Measurements from ENCODE around the gene PIP5K1B.

Gene PIP5K1B

DNA sequence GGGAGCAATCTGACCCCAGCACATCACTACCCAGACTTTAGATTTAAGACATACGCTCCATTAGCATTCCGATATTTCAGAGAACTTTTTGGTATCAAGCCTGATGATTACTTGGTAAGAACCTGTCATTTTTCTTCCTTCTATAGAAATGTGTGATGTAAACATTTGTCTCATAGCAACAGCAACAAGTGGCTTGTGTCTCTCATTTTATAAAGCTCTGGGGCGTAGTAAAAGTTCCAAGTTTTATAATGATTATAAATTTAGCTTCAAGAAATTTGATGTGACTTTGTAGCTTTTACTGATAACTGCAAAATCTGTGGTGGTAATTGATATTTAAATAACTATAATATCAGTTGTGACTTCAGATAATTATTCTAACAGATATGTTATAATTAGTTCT, 171.6 kb downstream of the PIP5K1B start:
- no peaks in the 10 kb centered on the region for H3K79me2 ChIP-seq (ENCODE audit: control insufficient read depth, insufficient read depth, low read length, unreplicated experiment)
- no peaks in the 10 kb centered on the region for H3K36me3 ChIP-seq (ENCODE audit: insufficient read depth, low read length)
- H3K27ac ChIP-seq (ENCODE audit: low read depth, low read length) = no peak overlapping the region
- peaks cover 25% of the 10 kb centered on the region for H3K27me3 ChIP-seq (ENCODE audit: insufficient read depth, low read length)
- H3K4me3 ChIP-seq (ENCODE audit: low read depth, low read length) = no peak overlapping the region
- no peaks in the 10 kb centered on the region for H3K4me1 ChIP-seq (ENCODE audit: control insufficient read depth, insufficient read depth, low read length, unreplicated experiment)
- H2AFZ ChIP-seq (ENCODE audit: low read length, unreplicated experiment) = no peak overlapping the region

DNA sequence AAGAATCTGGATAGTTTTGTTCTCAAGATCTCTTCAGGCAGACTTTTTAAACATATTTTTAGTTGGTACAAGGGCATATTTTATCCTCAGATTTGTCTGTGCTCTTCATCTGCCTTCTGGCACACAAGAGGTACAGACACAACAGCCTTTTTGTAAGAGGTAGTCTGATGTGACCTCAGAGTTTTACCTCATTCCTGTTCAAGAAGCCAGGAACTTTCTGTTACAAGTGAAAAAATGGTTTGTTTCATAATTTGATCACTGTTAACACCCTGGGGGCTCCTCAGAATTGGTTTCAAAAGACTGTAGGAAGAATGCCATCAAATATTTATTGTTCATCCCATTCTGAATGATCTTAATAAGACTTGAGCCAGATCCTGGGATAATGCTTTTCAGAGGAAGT, 172.2 kb downstream of the PIP5K1B start:
- no peaks in the 10 kb centered on the region for H3K79me2 ChIP-seq (ENCODE audit: control insufficient read depth, insufficient read depth, low read length, unreplicated experiment)
- H3K4me1 ChIP-seq (ENCODE audit: control insufficient read depth, insufficient read depth, low read length, unreplicated experiment) = no peaks in the 10 kb centered on the region
- H3K27me3 ChIP-seq (ENCODE audit: insufficient read depth, low read length) = peaks cover 19% of the 10 kb centered on the region
- H2AFZ ChIP-seq (ENCODE audit: low read length, unreplicated experiment) = no peak overlapping the region
- no peak overlapping the region for H3K4me3 ChIP-seq (ENCODE audit: low read depth, low read length)
- H3K27ac ChIP-seq (ENCODE audit: low read depth, low read length) = no peak overlapping the region
- H3K36me3 ChIP-seq (ENCODE audit: insufficient read depth, low read length) = no peaks in the 10 kb centered on the region

DNA sequence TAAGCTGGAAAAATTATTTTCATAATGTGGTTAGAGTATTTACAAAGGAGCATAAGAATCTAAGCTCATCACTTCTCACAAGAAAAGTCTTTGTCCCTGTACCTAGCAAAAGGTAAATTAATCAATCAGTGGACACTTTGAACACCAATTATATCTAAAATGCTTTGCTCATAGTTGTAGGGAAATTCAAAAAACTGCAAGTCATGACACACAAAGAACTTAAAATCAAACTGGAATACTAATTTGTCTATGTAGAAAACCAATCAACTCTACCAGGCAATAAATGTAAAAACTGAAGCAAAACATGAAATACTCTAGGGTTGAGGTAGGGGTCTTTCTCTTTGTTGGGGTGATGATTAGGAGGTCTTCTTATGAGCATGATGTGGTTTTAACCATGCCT, 173.4 kb downstream of the PIP5K1B start:
- H3K4me1 ChIP-seq (ENCODE audit: control insufficient read depth, insufficient read depth, low read length, unreplicated experiment) = no peaks in the 10 kb centered on the region
- H3K79me2 ChIP-seq (ENCODE audit: control insufficient read depth, insufficient read depth, low read length, unreplicated experiment) = no peaks in the 10 kb centered on the region
- H3K4me3 ChIP-seq (ENCODE audit: low read depth, low read length) = no peak overlapping the region
- no peak overlapping the region for H2AFZ ChIP-seq (ENCODE audit: low read length, unreplicated experiment)
- no peak overlapping the region for H3K27ac ChIP-seq (ENCODE audit: low read depth, low read length)
- peaks cover 12% of the 10 kb centered on the region for H3K27me3 ChIP-seq (ENCODE audit: insufficient read depth, low read length)
- H3K36me3 ChIP-seq (ENCODE audit: insufficient read depth, low read length) = no peaks in the 10 kb centered on the region

DNA sequence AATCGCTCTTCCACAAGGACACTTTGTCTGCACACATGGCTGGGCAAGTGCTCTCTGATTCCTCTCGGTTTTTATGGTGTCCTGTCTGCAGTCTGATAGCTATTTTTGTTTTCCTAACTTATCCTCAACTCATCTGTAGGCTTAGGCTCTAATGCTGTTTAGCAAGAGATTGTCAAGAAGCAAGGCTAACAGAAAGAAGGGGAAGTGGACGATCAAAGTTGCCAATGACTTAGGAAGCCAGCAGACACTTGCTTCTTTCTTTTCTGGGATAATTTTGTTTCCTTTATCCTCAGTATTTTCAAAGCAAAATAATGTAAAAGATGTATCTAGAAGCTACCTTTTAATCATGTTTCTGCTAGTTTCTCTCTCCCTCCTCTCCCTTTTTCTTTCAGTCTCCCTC, 178.2 kb downstream of the PIP5K1B start:
- H3K79me2 ChIP-seq (ENCODE audit: control insufficient read depth, insufficient read depth, low read length, unreplicated experiment) = no peaks in the 10 kb centered on the region
- no peaks in the 10 kb centered on the region for H3K4me1 ChIP-seq (ENCODE audit: control insufficient read depth, insufficient read depth, low read length, unreplicated experiment)
- H3K27ac ChIP-seq (ENCODE audit: low read depth, low read length) = no peak overlapping the region
- H2AFZ ChIP-seq (ENCODE audit: low read length, unreplicated experiment) = no peak overlapping the region
- H3K4me3 ChIP-seq (ENCODE audit: low read depth, low read length) = no peak overlapping the region
- H3K36me3 ChIP-seq (ENCODE audit: insufficient read depth, low read length) = no peaks in the 10 kb centered on the region
- H3K27me3 ChIP-seq (ENCODE audit: insufficient read depth, low read length) = 0 out of 2 replicates have a peak, but pooled peaks cover 1% of the 10 kb centered on the region

DNA sequence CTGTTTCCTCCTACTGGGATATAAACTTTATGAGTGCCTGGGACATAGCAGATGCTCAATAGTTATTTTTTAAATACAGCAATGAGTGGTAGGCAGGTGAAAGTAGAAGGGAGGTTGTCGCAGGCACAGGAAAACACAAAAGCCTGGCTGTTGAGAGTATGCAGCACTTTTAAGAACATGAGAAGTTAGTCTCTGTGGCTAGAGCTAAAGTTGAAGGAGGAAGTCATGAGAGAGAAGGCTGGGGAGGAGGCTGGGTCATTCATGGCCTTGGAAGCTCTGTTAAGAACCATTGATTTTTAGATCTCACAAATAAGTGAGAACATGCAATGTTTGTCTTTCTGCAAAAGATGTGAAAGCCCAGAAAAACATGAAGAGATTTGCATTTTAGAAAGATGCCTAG, 182.2 kb downstream of the PIP5K1B start:
- H2AFZ ChIP-seq (ENCODE audit: low read length, unreplicated experiment) = no peak overlapping the region
- H3K36me3 ChIP-seq (ENCODE audit: insufficient read depth, low read length) = no peaks in the 10 kb centered on the region
- no peak overlapping the region for H3K27ac ChIP-seq (ENCODE audit: low read depth, low read length)
- no peaks in the 10 kb centered on the region for H3K79me2 ChIP-seq (ENCODE audit: control insufficient read depth, insufficient read depth, low read length, unreplicated experiment)
- H3K27me3 ChIP-seq (ENCODE audit: insufficient read depth, low read length) = 0 out of 2 replicates have a peak, but pooled peaks cover 7% of the 10 kb centered on the region
- H3K4me3 ChIP-seq (ENCODE audit: low read depth, low read length) = no peak overlapping the region
- no peaks in the 10 kb centered on the region for H3K4me1 ChIP-seq (ENCODE audit: control insufficient read depth, insufficient read depth, low read length, unreplicated experiment)

DNA sequence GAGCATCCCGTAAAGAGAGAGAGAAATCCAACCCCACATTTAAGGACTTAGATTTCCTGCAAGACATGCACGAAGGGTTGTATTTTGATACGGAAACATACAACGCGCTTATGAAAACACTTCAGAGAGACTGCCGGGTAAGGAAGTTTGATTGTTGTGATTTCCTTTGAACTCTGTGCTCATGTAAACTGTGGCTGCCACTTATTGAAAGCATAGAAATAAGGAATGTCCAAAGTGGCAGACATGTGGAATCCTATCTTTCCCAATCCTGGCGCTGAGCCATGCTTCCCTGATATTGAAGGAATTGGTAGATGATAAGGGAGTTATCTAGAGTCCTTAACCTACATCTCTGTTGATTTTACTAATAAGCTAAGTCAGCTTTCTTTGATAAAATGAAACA, 189.5 kb downstream of the PIP5K1B start:
- Histone ChIP-seq H3K27me3 (ENCODE audit: insufficient read depth, low read length) (peaks cover 14% of the 10 kb centered on the region; the same call in 1 of the 2 replicates), H3K36me3 (ENCODE audit: insufficient read depth, low read length) (no peaks in the 10 kb centered on the region), H3K79me2 (ENCODE audit: control insufficient read depth, insufficient read depth, low read length, unreplicated experiment) (no peaks in the 10 kb centered on the region), H3K27ac (ENCODE audit: low read depth, low read length) (no peak overlapping the region), H3K4me1 (ENCODE audit: control insufficient read depth, insufficient read depth, low read length, unreplicated experiment) (no peaks in the 10 kb centered on the region), H2AFZ (ENCODE audit: low read length, unreplicated experiment) (no peak overlapping the region), H3K4me3 (ENCODE audit: low read depth, low read length) (no peak overlapping the region)

DNA sequence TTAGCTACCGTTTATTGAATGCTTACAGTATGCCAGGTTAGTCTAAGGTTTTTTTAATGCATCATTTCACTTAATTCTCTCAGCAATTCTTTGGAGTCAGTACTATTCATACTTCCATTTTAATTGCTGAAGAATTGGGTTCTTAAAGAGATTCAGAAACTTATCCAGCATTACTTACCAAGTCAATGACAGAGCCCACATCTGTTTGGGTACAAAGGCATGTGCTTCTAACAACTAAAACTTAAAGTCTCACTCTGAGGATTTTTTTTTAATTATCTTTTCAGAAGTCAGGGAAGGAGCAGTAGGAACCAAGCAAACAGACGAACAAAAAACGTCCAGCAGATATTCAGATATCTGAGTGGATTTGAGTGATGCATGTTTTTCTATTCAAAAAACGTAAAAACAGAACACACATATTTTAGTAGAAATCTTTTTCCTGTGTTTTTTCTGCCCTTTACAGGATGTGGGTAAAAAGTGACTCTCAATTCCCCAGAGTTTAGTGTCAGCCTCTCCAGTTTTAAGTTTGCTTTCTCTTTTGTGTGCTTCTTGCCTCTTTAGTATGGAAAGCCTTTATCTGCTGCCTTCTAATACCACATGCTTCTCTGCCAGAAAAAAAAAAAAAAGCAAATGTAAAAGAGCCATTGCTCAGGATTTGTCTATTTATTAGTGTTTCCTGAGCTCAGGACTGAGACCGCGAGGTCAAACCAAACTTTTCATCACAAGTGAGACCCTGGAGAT, 190.9 kb downstream of the PIP5K1B start:
- H3K79me2 ChIP-seq (ENCODE audit: control insufficient read depth, insufficient read depth, low read length, unreplicated experiment) = no peaks in the 10 kb centered on the region
- H3K27me3 ChIP-seq (ENCODE audit: insufficient read depth, low read length) = peaks cover 19% of the 10 kb centered on the region; the same call in 1 of the 2 replicates
- H2AFZ ChIP-seq (ENCODE audit: low read length, unreplicated experiment) = no peak overlapping the region
- 0 out of 2 replicates have a peak overlapping the region, but pooled peaks have one; percentile 11 for H3K4me3 ChIP-seq (ENCODE audit: low read depth, low read length)
- no peaks in the 10 kb centered on the region for H3K36me3 ChIP-seq (ENCODE audit: insufficient read depth, low read length)
- H3K4me1 ChIP-seq (ENCODE audit: control insufficient read depth, insufficient read depth, low read length, unreplicated experiment) = no peaks in the 10 kb centered on the region
- no peak overlapping the region for H3K27ac ChIP-seq (ENCODE audit: low read depth, low read length)

DNA sequence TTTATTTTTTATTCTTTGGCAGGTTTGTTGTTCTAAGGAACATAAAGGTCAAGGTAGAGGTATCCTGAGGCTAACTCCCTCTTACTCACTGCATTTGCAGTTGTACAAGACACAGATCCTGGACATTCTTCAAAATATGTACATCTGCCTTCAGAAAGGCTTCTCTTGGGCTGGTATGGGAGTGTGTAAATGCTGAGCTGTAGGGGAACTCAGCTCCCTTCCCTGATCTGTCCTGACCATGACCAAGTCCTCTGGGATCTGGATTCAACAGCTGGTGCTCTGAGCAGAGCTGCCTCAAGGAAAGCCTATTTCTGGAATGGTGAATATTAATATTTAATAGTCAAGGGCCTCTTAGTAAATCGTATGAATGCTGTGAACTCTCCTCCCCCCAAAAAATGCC, 191.4 kb downstream of the PIP5K1B start:
- Histone ChIP-seq H3K27ac (ENCODE audit: low read depth, low read length) (no peak overlapping the region), H3K79me2 (ENCODE audit: control insufficient read depth, insufficient read depth, low read length, unreplicated experiment) (no peaks in the 10 kb centered on the region), H3K4me1 (ENCODE audit: control insufficient read depth, insufficient read depth, low read length, unreplicated experiment) (no peaks in the 10 kb centered on the region), H3K36me3 (ENCODE audit: insufficient read depth, low read length) (no peaks in the 10 kb centered on the region), H3K27me3 (ENCODE audit: insufficient read depth, low read length) (peaks cover 20% of the 10 kb centered on the region), H2AFZ (ENCODE audit: low read length, unreplicated experiment) (no peak overlapping the region), H3K4me3 (ENCODE audit: low read depth, low read length) (0 out of 2 replicates have a peak overlapping the region, but pooled peaks have one; percentile 11)

DNA sequence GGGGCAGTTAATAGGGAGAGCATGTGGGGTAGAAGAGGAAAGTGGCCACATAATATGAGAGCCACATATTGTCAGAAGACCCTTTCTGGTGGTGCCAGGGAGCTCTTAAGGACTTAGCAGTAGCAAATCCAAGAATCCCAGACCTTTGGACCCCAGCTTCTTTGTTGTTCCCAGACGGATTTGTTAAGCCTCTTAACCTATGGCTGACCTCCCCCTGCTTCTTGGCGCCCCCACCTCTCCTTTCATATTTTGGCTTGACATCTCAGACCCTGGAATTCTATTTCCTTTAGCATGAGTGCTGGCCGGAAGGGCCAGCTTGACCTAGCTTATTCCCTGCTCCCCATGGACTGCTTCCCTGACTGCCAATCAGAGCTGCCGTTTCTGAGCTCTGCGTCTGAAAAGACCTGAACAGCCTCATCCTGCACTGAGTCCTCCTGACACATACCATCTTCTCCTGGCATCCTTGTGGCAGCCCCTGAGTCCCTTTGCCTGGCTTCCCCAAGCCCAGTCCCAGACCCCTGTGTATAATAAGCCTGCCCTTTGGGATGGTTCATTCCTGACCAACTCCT, 192.6 kb downstream of the PIP5K1B start:
- no peak overlapping the region for H3K4me3 ChIP-seq (ENCODE audit: low read depth, low read length)
- H3K27ac ChIP-seq (ENCODE audit: low read depth, low read length) = no peak overlapping the region
- no peaks in the 10 kb centered on the region for H3K79me2 ChIP-seq (ENCODE audit: control insufficient read depth, insufficient read depth, low read length, unreplicated experiment)
- peaks cover 30% of the 10 kb centered on the region for H3K27me3 ChIP-seq (ENCODE audit: insufficient read depth, low read length)
- no peaks in the 10 kb centered on the region for H3K36me3 ChIP-seq (ENCODE audit: insufficient read depth, low read length)
- H2AFZ ChIP-seq (ENCODE audit: low read length, unreplicated experiment) = no peak overlapping the region
- H3K4me1 ChIP-seq (ENCODE audit: control insufficient read depth, insufficient read depth, low read length, unreplicated experiment) = no peaks in the 10 kb centered on the region

DNA sequence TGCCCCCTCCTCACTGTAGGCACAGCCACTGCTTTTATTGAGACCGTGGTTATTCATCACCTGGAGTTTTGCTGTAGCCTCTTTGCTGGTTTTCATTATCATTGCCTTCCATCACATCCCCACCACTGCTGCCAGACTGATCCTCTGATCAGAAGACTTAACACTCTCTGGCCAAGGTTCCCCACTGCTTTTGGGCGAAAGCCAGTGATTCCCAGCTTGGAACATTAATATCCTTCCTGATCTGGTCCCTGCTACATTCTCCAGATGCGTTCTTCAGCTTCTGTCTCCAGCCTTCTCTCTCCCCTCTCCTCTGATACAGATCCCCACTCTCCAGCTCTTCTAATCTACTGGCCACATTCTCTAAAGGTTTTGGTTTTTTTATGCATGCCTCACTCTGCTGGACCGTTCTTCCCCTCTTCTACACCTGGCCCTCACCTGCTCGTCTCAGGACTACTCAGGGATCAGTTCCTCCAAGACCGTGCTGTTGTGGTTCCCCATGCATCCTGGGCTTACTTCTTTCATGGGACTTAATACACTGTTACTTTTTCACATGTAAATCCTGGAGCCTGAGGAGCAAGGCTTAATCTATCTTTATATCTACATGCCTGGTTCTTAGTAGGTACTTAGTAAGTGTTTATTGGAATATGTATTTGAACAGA, 193.9 kb downstream of the PIP5K1B start:
- H3K79me2 ChIP-seq (ENCODE audit: control insufficient read depth, insufficient read depth, low read length, unreplicated experiment) = no peaks in the 10 kb centered on the region
- H2AFZ ChIP-seq (ENCODE audit: low read length, unreplicated experiment) = no peak overlapping the region
- peaks cover 39% of the 10 kb centered on the region for H3K27me3 ChIP-seq (ENCODE audit: insufficient read depth, low read length)
- H3K4me1 ChIP-seq (ENCODE audit: control insufficient read depth, insufficient read depth, low read length, unreplicated experiment) = no peaks in the 10 kb centered on the region
- H3K4me3 ChIP-seq (ENCODE audit: low read depth, low read length) = no peak overlapping the region
- no peak overlapping the region for H3K27ac ChIP-seq (ENCODE audit: low read depth, low read length)
- no peaks in the 10 kb centered on the region for H3K36me3 ChIP-seq (ENCODE audit: insufficient read depth, low read length)

DNA sequence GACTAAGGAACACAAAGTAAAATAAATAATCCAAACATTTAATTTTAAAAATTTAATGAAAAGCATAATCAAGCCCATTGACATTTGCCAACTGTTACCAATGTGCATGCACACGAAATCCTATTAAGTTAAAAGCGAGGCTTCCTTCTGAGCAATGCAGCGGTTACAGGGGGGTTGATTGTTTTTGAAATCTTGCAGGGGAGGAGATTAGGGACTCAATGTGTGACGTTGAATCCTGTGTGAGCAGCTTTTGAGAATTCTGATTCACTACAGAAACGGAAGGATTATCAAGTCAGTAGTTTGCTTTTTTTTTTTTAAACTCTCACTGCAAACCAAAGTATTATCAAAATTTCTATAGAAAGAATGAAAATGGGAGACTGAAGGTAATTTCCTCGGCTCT, 199.4 kb downstream of the PIP5K1B start:
- H2AFZ ChIP-seq (ENCODE audit: low read length, unreplicated experiment) = no peak overlapping the region
- no peak overlapping the region for H3K27ac ChIP-seq (ENCODE audit: low read depth, low read length)

More for the DNA sequence above, 199.4 kb downstream of the PIP5K1B start:
- peaks cover 32% of the 10 kb centered on the region for H3K27me3 ChIP-seq (ENCODE audit: insufficient read depth, low read length)
- no peaks in the 10 kb centered on the region for H3K79me2 ChIP-seq (ENCODE audit: control insufficient read depth, insufficient read depth, low read length, unreplicated experiment)
- H3K36me3 ChIP-seq (ENCODE audit: insufficient read depth, low read length) = no peaks in the 10 kb centered on the region
- H3K4me1 ChIP-seq (ENCODE audit: control insufficient read depth, insufficient read depth, low read length, unreplicated experiment) = no peaks in the 10 kb centered on the region
- no peak overlapping the region for H3K4me3 ChIP-seq (ENCODE audit: low read depth, low read length)

Data from ACC112 (cell line).